ENCODE data around the gene RRP1.

GRCh38 chr21:43749651-43750262 is 39.6 kb upstream of the RRP1 start:
- TF ChIP-seq CTCF (IDR thresholded peaks at IDR 0.05) (no peak), POLR2A (IDR thresholded peaks at IDR 0.05) (no peak)

All from tibial nerve (tissue), 3 donors.